Frontal cortex (tissue), 4 donors: Measurements from ENCODE around the gene SLC35A3. TPM values are rescaled to one million over a fixed set of nuclear protein-coding genes. Genes with fewer than 3 reads are reported as not detected.
"Not testable (repeated sequence)": the region's sequence is repeated elsewhere in the genome, so short reads cannot be mapped to it uniquely, and the experiment has no call there.

Experiments
- DNase-seq, 2 donors: peaks; one replicate each; pipeline ENCODE4 v3.0.0; 2012; ENCODE audit warnings: low spot score in 2 of 2
- FAIRE-seq: peaks from 2 replicates; lab custom pipeline; 2012; peaks lifted over from hg19 to GRCh38; lab: Jason Lieb, UNC
- total RNA-seq: library from RNA; depleted of rRNA; stranded (reverse); fragments of >200 nt; gene quantifications from one replicate; pipeline ENCODE4 v1.2.3, GENCODE V29; 2014
- donor health status: control.
- donor health status: control.
- donor health status: control.

SLC35A3 gene
- total RNA-seq, 1 donor from 2014 or later: 31.8 TPM

GRCh38 chr1:99970713-99971255 lies 988 bp downstream of the SLC35A3 start:
- DNase-seq (peak in 1 of 2 donors; percentile 10), FAIRE-seq (no peak)

GRCh38 chr1:99972066-99972465 lies 2.3 kb downstream of the SLC35A3 start:
- not testable (repeated sequence) for FAIRE-seq, DNase-seq

- FAIRE-seq (no peak), DNase-seq (no peak)
Measured at GRCh38 chr1:99975529-99975928, 5.7 kb downstream of the SLC35A3 start.

GRCh38 chr1:99977326-99977725 lies 7.5 kb downstream of the SLC35A3 start:
- not testable (repeated sequence) for FAIRE-seq

GRCh38 chr1:99978218-99978617 lies 8.4 kb downstream of the SLC35A3 start:
- no peak for DNase-seq
- no peak for FAIRE-seq

More at GRCh38 chr1:99977326-99977725, 7.5 kb downstream of the SLC35A3 start:
- DNase-seq: not testable (repeated sequence)

GRCh38 chr1:99979091-99979490 lies 9.3 kb downstream of the SLC35A3 start:
- DNase-seq (no peak), FAIRE-seq (no peak)

GRCh38 chr1:99980928-99981327 lies 11.1 kb downstream of the SLC35A3 start:
- FAIRE-seq (no peak), DNase-seq (no peak)

GRCh38 chr1:99986656-99987225 lies 16.9 kb downstream of the SLC35A3 start:
- no peak for FAIRE-seq

GRCh38 chr1:99988210-99988765 lies 18.5 kb downstream of the SLC35A3 start:
- no peak for DNase-seq
- no peak for FAIRE-seq

More at GRCh38 chr1:99986656-99987225, 16.9 kb downstream of the SLC35A3 start:
- no peak for DNase-seq

- FAIRE-seq: no peak
- DNase-seq: no peak
Measured at GRCh38 chr1:99992044-99992722, 22.4 kb downstream of the SLC35A3 start.

GRCh38 chr1:99992760-99993467 lies 23.1 kb downstream of the SLC35A3 start:
- DNase-seq (no peak), FAIRE-seq (no peak)

GRCh38 chr1:99993468-99993845 lies 23.7 kb downstream of the SLC35A3 start:
- DNase-seq (no peak), FAIRE-seq (no peak)

GRCh38 chr1:99994496-99994895 lies 24.7 kb downstream of the SLC35A3 start:
- DNase-seq (no peak), FAIRE-seq (no peak)

- DNase-seq (no peak), FAIRE-seq (no peak)
Measured at GRCh38 chr1:99996951-99997350, 27.2 kb downstream of the SLC35A3 start.

- DNase-seq (no peak), FAIRE-seq (no peak)
Measured at GRCh38 chr1:100001462-100001861, 31.7 kb downstream of the SLC35A3 start.

GRCh38 chr1:100005424-100005823 lies 35.6 kb downstream of the SLC35A3 start:
- no peak for DNase-seq
- peak; percentile 24 for FAIRE-seq

GRCh38 chr1:100006688-100007087 lies 36.9 kb downstream of the SLC35A3 start:
- FAIRE-seq: no peak
- DNase-seq: no peak

GRCh38 chr1:100009458-100009857 lies 39.7 kb downstream of the SLC35A3 start:
- FAIRE-seq: no peak

GRCh38 chr1:100010804-100011203 lies 41.0 kb downstream of the SLC35A3 start:
- FAIRE-seq: no peak
- no peak for DNase-seq

More at GRCh38 chr1:100009458-100009857, 39.7 kb downstream of the SLC35A3 start:
- no peak for DNase-seq

- DNase-seq (no peak), FAIRE-seq (no peak)
Measured at GRCh38 chr1:100019220-100019619, 49.4 kb downstream of the SLC35A3 start.
